ENCODE data around the gene P3H1.

The P3H1 gene

DNA sequence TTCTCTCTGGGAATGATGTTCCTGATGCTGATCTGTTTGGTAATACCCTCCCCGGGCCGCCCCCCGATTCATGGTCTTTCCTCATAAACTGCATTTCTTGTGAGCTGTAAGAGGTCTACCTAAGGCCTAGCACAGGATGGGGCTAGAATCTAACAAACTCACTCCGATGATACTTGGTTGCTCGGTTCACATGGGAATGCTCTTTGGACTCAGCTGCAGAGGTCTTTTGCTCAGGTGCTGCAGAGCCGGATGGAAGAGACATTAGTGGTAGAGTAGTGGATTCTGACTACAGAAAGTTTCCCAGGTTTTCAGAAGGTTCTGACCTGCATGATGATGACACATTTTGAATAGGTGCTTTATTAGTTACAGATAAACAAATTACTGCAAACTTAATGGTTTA lies 9.7 kb upstream of the P3H1 start:
- no peak for DNase-seq (ENCODE audit: insufficient read length, low spot score)
- no peak for FAIRE-seq
- no peak for TF ChIP-seq POU2F2 (IDR thresholded peaks at IDR 0.05; ENCODE audit: low read depth, low read length)
- TF ChIP-seq PAX5 (IDR thresholded peaks at IDR 0.05; ENCODE audit: insufficient read depth, low read length, severe bottlenecking): no peak
- no peak for TF ChIP-seq TAF1 (IDR thresholded peaks at IDR 0.05; ENCODE audit: low read depth, low read length)
- no peak for TF ChIP-seq SPI1 (IDR thresholded peaks at IDR 0.05; ENCODE audit: low read depth, low read length)
- no peak for TF ChIP-seq POLR2A (IDR thresholded peaks at IDR 0.05; ENCODE audit: low read depth, low read length)
- no peak for TF ChIP-seq POLR2AphosphoS5 (IDR thresholded peaks at IDR 0.05; ENCODE audit: low read depth, low read length)

- FAIRE-seq (no peak), DNase-seq (ENCODE audit: insufficient read length, low spot score) (no peak)
- TF ChIP-seq POU2F2 (IDR thresholded peaks at IDR 0.05; ENCODE audit: low read depth, low read length) (no peak), TAF1 (IDR thresholded peaks at IDR 0.05; ENCODE audit: low read depth, low read length) (no peak), PAX5 (IDR thresholded peaks at IDR 0.05; ENCODE audit: insufficient read depth, low read length, severe bottlenecking) (no peak), POLR2A (IDR thresholded peaks at IDR 0.05; ENCODE audit: low read depth, low read length) (no peak), POLR2AphosphoS5 (IDR thresholded peaks at IDR 0.05; ENCODE audit: low read depth, low read length) (no peak), SPI1 (IDR thresholded peaks at IDR 0.05; ENCODE audit: low read depth, low read length) (no peak)
Observed at GRCh38 chr1:42774928-42775526, 8.2 kb upstream of the P3H1 start.

GRCh38 chr1:42773420-42773819 lies 6.6 kb upstream of the P3H1 start:
- FAIRE-seq: no peak
- TF ChIP-seq POLR2A (IDR thresholded peaks at IDR 0.05; ENCODE audit: low read depth, low read length): no peak
- TF ChIP-seq POU2F2 (IDR thresholded peaks at IDR 0.05; ENCODE audit: low read depth, low read length): no peak
- no peak for TF ChIP-seq TAF1 (IDR thresholded peaks at IDR 0.05; ENCODE audit: low read depth, low read length)
- TF ChIP-seq SPI1 (IDR thresholded peaks at IDR 0.05; ENCODE audit: low read depth, low read length): no peak
- TF ChIP-seq PAX5 (IDR thresholded peaks at IDR 0.05; ENCODE audit: insufficient read depth, low read length, severe bottlenecking): no peak
- TF ChIP-seq POLR2AphosphoS5 (IDR thresholded peaks at IDR 0.05; ENCODE audit: low read depth, low read length): no peak
- DNase-seq (ENCODE audit: insufficient read length, low spot score): no peak

DNA sequence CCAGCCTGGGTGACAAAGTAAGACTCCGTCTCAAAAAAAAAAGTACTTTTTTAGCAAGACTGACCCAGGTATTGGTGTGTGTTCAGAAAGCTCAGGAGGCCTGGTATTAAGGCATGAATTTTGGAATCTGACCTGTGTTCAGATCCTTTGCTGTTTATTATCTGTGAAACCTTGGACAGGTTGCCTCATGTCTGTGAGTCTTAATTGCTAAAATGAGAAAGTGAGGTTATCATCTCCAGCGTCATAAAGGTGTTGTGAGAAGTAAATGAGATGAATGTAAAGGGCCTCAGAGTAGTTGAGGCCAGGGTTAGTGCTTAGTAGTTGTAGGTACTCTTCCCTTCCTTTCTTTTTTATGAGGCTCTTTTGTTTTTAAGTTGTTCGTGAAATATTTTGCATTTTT lies 3.0 kb upstream of the P3H1 start:
- FAIRE-seq: no peak
- TF ChIP-seq SPI1 (IDR thresholded peaks at IDR 0.05; ENCODE audit: low read depth, low read length) (no peak), TAF1 (IDR thresholded peaks at IDR 0.05; ENCODE audit: low read depth, low read length) (no peak), PAX5 (IDR thresholded peaks at IDR 0.05; ENCODE audit: insufficient read depth, low read length, severe bottlenecking) (no peak)
- no peak for DNase-seq (ENCODE audit: insufficient read length, low spot score)

GRCh38 chr1:42768172-42768571 lies 1.3 kb upstream of the P3H1 start:
- TF ChIP-seq PAX5 (IDR thresholded peaks at IDR 0.05; ENCODE audit: insufficient read depth, low read length, severe bottlenecking): no peak
- TF ChIP-seq POLR2A (IDR thresholded peaks at IDR 0.05; ENCODE audit: low read depth, low read length): no peak
- no peak for TF ChIP-seq POU2F2 (IDR thresholded peaks at IDR 0.05; ENCODE audit: low read depth, low read length)
- no peak for TF ChIP-seq TAF1 (IDR thresholded peaks at IDR 0.05; ENCODE audit: low read depth, low read length)
- no peak for TF ChIP-seq POLR2AphosphoS5 (IDR thresholded peaks at IDR 0.05; ENCODE audit: low read depth, low read length)
- no peak for TF ChIP-seq SPI1 (IDR thresholded peaks at IDR 0.05; ENCODE audit: low read depth, low read length)
- DNase-seq (ENCODE audit: insufficient read length, low spot score) (no peak), FAIRE-seq (no peak)

DNA sequence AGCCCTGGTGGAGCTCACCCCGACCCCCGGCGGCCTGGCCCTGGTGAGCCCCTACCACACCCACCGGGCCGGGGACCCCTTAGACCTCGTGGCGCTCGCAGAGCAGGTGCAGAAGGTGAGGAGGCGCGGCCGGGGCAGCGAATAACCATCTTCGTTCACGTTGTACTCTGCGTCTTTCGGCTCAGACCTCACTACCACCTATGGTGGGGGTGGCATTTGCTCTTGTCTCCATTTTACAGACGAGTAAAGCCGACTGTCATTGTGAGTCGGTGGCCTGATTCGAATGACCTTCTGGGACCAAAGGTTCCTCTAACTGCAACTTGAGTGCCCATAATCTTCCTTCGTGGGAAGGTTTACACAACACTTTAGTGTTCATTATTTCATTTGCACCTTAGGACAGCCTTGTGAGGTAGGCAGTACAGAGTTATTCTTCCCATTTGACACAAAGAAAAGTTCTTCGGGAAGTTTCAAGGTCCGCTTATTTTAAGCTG lies 727 bp upstream of the P3H1 start:
- no peak for TF ChIP-seq PAX5 (IDR thresholded peaks at IDR 0.05; ENCODE audit: insufficient read depth, low read length, severe bottlenecking)
- TF ChIP-seq POLR2A (IDR thresholded peaks at IDR 0.05; ENCODE audit: low read depth, low read length): no peak
- 0 out of 2 replicates have a peak, but pooled peaks have one; percentile 8 for TF ChIP-seq TAF1 (IDR thresholded peaks at IDR 0.05; ENCODE audit: low read depth, low read length)
- TF ChIP-seq POU2F2 (IDR thresholded peaks at IDR 0.05; ENCODE audit: low read depth, low read length): no peak
- DNase-seq (ENCODE audit: insufficient read length, low spot score) (no peak), FAIRE-seq (peak; percentile 55)

DNA sequence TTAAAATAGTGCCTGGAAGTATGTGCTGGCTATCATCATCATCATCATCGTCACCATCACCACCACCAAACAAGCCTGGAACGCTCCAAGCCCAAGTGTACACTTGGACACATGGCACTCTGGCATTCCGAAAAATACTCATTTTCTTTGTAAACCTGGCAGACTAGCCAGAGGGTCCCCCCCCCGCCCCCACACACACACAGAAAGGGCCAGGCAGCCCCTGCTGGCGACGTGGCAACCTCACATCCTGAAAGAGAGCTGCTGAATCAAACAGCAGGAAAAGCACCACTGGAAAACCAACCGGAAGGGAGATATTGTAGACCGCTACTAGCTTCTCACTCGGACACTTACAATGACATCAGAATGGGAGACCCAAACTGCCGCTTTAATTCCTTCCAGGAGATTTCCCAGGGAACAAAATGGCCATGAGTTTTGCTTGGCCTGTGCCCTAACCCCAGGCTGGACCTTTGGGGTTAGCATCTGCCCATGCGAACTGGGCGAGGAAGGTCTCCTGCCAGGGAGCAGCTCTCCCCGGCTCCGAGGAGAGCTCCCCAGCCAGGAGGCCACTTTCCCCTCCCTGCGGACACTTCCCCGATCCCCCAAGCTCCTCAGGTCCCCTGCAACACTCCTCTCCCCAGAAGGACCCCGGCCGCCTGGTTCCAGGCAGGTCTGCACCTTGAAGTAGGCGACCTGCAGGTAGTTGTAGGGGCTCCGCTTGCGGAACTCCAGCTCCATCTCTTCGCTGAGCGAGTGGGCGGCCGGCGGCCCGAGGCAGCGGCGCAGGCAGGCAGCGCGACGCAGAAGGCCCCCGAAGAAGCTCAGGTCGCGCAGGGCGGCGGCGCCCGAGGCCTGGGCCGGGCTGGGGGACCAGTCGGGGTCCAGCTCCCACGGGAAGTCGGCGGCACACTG lies 742 bp downstream of the P3H1 start:
- no peak for DNase-seq (ENCODE audit: insufficient read length, low spot score)
- TF ChIP-seq SPI1 (IDR thresholded peaks at IDR 0.05; ENCODE audit: low read depth, low read length) (no peak), PAX5 (IDR thresholded peaks at IDR 0.05; ENCODE audit: insufficient read depth, low read length, severe bottlenecking) (no peak), POLR2A (IDR thresholded peaks at IDR 0.05; ENCODE audit: low read depth, low read length) (no peak), TAF1 (IDR thresholded peaks at IDR 0.05; ENCODE audit: low read depth, low read length) (no peak), POU2F2 (IDR thresholded peaks at IDR 0.05; ENCODE audit: low read depth, low read length) (no peak), POLR2AphosphoS5 (IDR thresholded peaks at IDR 0.05; ENCODE audit: low read depth, low read length) (no peak)
- FAIRE-seq: peak; percentile 72

DNA sequence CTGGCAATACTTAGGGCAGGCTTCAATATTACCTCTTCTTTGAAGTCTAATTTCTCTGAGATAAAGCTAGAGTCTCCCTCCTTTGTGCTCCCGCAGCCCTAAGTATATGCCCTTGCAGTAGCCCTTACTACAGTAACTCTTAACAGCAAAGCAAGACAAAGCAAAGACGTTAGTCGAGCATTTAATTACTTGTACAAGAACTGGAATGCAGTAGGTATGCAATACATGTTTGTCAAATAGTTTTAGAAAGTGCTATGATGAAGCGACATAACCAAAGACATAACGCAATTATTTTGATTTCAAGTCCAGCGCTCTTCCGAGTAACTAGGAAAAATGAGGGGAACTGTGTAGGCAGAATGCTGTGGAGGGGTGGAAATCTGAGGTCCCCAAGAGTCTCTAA lies 1.6 kb downstream of the P3H1 start:
- DNase-seq (ENCODE audit: insufficient read length, low spot score): no peak
- no peak for FAIRE-seq
- TF ChIP-seq POU2F2 (IDR thresholded peaks at IDR 0.05; ENCODE audit: low read depth, low read length): no peak
- no peak for TF ChIP-seq SPI1 (IDR thresholded peaks at IDR 0.05; ENCODE audit: low read depth, low read length)
- no peak for TF ChIP-seq POLR2A (IDR thresholded peaks at IDR 0.05; ENCODE audit: low read depth, low read length)
- no peak for TF ChIP-seq POLR2AphosphoS5 (IDR thresholded peaks at IDR 0.05; ENCODE audit: low read depth, low read length)
- no peak for TF ChIP-seq PAX5 (IDR thresholded peaks at IDR 0.05; ENCODE audit: insufficient read depth, low read length, severe bottlenecking)

- FAIRE-seq: no peak
- TF ChIP-seq SPI1 (IDR thresholded peaks at IDR 0.05; ENCODE audit: low read depth, low read length) (no peak), PAX5 (IDR thresholded peaks at IDR 0.05; ENCODE audit: insufficient read depth, low read length, severe bottlenecking) (no peak), POU2F2 (IDR thresholded peaks at IDR 0.05; ENCODE audit: low read depth, low read length) (no peak), POLR2A (IDR thresholded peaks at IDR 0.05; ENCODE audit: low read depth, low read length) (no peak), POLR2AphosphoS5 (IDR thresholded peaks at IDR 0.05; ENCODE audit: low read depth, low read length) (no peak), TAF1 (IDR thresholded peaks at IDR 0.05; ENCODE audit: low read depth, low read length) (no peak)
- no peak for DNase-seq (ENCODE audit: insufficient read length, low spot score)
Observed at GRCh38 chr1:42762269-42762668, 4.6 kb downstream of the P3H1 start.

All from GM12891 (cell line).